HEK293 (cell line): ENCODE measurements around the gene VAMP5.
"Not testable (repeated sequence)": the region's sequence is repeated elsewhere in the genome, so short reads cannot be mapped to it uniquely, and the experiment has no call there.

Experiments used
- CTCF ChIA-PET: fragments of 350-600 bp; formaldehyde crosslinking; extraction: SDS; loops from one replicate; lab custom pipeline; 2021; ENCODE audit warnings: antibody characterized with exemption; lab: Yijun Ruan, JAX
- POLR2A ChIA-PET: fragments of 300-600 bp; formaldehyde crosslinking; extraction: SDS; loops from one replicate; lab custom pipeline; 2020; ENCODE audit warnings: antibody characterized with exemption, inconsistent platforms; lab: Yijun Ruan, JAX
- H3K27ac ChIP-seq: fragments of 200-500 bp; sonication (Bioruptor generic); 2 replicates; pipeline ENCODE4 v1.5.1; 2014; ENCODE audit warnings: low read depth, low read length, control low read depth, inconsistent platforms; ENCODE audit errors: extremely low read depth
- H3K36me3 ChIP-seq, 2 experiments: fragments of 200-500 bp in 1 of 2; sonication (Bioruptor generic) in 1 of 2; 1 replicate in 1 of 2; 2 replicates in 1 of 2; pipeline ENCODE4 v1.5.1; 2014 to 2017; ENCODE audit warnings: inconsistent platforms in 2 of 2, low read length in 2 of 2; ENCODE audit not compliant: control insufficient read depth in 2 of 2, insufficient read depth in 1 of 2
- H3K4me1 ChIP-seq: fragments of 200-500 bp; sonication (Bioruptor generic); 2 replicates; pipeline ENCODE4 v1.5.1; 2014; ENCODE audit warnings: mild to moderate bottlenecking, low read length, inconsistent platforms; ENCODE audit not compliant: control insufficient read depth, insufficient read depth
- H3K4me3 ChIP-seq: 2 replicates; pipeline ENCODE4 v1.5.1; 2011; ENCODE audit warnings: low read depth, mild to moderate bottlenecking, control low read depth, low read length, moderate library complexity
- H3K9me3 ChIP-seq: fragments of 200-500 bp; sonication (Bioruptor generic); 2 replicates; pipeline ENCODE4 v1.5.1; 2014; ENCODE audit warnings: low read depth, low read length, inconsistent platforms; ENCODE audit not compliant: control insufficient read depth, insufficient read depth
- BCL11A ChIP-seq: fragments of 450-650 bp; formaldehyde crosslinking; IDR thresholded peaks from 2 replicates; pipeline ENCODE4 v1.5.1; 2016; ENCODE audit warnings: low read depth, missing biosample characterization, missing genetic modification characterization
- EGR2 ChIP-seq: fragments of 450-650 bp; formaldehyde crosslinking; IDR thresholded peaks from 2 replicates; pipeline ENCODE4 v1.5.1; 2016; ENCODE audit warnings: low read depth, missing biosample characterization, missing genetic modification characterization
- MYNN ChIP-seq: fragments of 450-650 bp; formaldehyde crosslinking; IDR thresholded peaks from 2 replicates; pipeline ENCODE4 v1.5.1; 2016; ENCODE audit warnings: missing biosample characterization, missing genetic modification characterization, borderline replicate concordance
- OVOL3 ChIP-seq: fragments of 450-650 bp; formaldehyde crosslinking; IDR thresholded peaks from 2 replicates; pipeline ENCODE4 v1.5.1; 2016; ENCODE audit warnings: missing biosample characterization, missing genetic modification characterization
- PATZ1 ChIP-seq: fragments of 450-650 bp; formaldehyde crosslinking; IDR thresholded peaks from 2 replicates; pipeline ENCODE4 v1.5.1; 2016; ENCODE audit warnings: missing biosample characterization, missing genetic modification characterization
- SCRT1 ChIP-seq: fragments of 450-650 bp; formaldehyde crosslinking; IDR thresholded peaks from 2 replicates; pipeline ENCODE4 v1.5.1; 2016; ENCODE audit warnings: missing biosample characterization, missing genetic modification characterization, borderline replicate concordance
- TSHZ1 ChIP-seq: fragments of 450-650 bp; formaldehyde crosslinking; IDR thresholded peaks from 2 replicates; pipeline ENCODE4 v1.5.1; 2016; ENCODE audit warnings: missing biosample characterization, missing genetic modification characterization, borderline replicate concordance
- ZBTB17 ChIP-seq: fragments of 450-650 bp; formaldehyde crosslinking; IDR thresholded peaks from 2 replicates; pipeline ENCODE4 v1.5.1; 2016; ENCODE audit warnings: missing biosample characterization, missing genetic modification characterization
- ZBTB8A ChIP-seq: fragments of 450-650 bp; formaldehyde crosslinking; IDR thresholded peaks from 2 replicates; pipeline ENCODE4 v1.5.1; 2016; ENCODE audit warnings: missing biosample characterization, missing genetic modification characterization
- ZNF169 ChIP-seq: fragments of 450-650 bp; formaldehyde crosslinking; IDR thresholded peaks from 2 replicates; pipeline ENCODE4 v1.5.1; 2016; ENCODE audit warnings: missing biosample characterization, missing genetic modification characterization
- ZNF23 ChIP-seq: fragments of 450-650 bp; formaldehyde crosslinking; IDR thresholded peaks from 2 replicates; pipeline ENCODE4 v1.5.1; 2016; ENCODE audit warnings: missing biosample characterization, missing genetic modification characterization, borderline replicate concordance
- ZNF239 ChIP-seq: fragments of 450-650 bp; formaldehyde crosslinking; IDR thresholded peaks from 2 replicates; pipeline ENCODE4 v1.5.1; 2016; ENCODE audit warnings: missing biosample characterization, missing genetic modification characterization
- ZNF24 ChIP-seq: fragments of 450-650 bp; formaldehyde crosslinking; IDR thresholded peaks from 2 replicates; pipeline ENCODE4 v1.5.1; 2016; ENCODE audit warnings: missing biosample characterization, missing genetic modification characterization
- ZNF350 ChIP-seq: fragments of 450-650 bp; formaldehyde crosslinking; IDR thresholded peaks from 2 replicates; pipeline ENCODE4 v1.5.0; 2017; ENCODE audit warnings: missing biosample characterization, mild to moderate bottlenecking, missing genetic modification characterization
- ZNF549 ChIP-seq: fragments of 450-650 bp; IDR thresholded peaks from 2 replicates; pipeline ENCODE4 v1.5.1; 2018; ENCODE audit warnings: missing biosample characterization, missing genetic modification characterization, mild to moderate bottlenecking, inconsistent platforms, moderate library complexity
- ZNF555 ChIP-seq: fragments of 450-650 bp; formaldehyde crosslinking; conservative IDR thresholded peaks from 2 replicates; pipeline ENCODE4 v1.5.1; 2017; ENCODE audit warnings: missing biosample characterization, mild to moderate bottlenecking, missing genetic modification characterization, inconsistent platforms
- ZNF560 ChIP-seq: fragments of 450-650 bp; formaldehyde crosslinking; IDR thresholded peaks from 2 replicates; pipeline ENCODE4 v1.5.1; 2017; ENCODE audit warnings: missing biosample characterization, missing genetic modification characterization, borderline replicate concordance
- ZNF623 ChIP-seq: fragments of 450-650 bp; formaldehyde crosslinking; IDR thresholded peaks from 2 replicates; pipeline ENCODE4 v1.5.1; 2016; ENCODE audit warnings: missing biosample characterization, missing genetic modification characterization
- ZNF792 ChIP-seq: fragments of 450-650 bp; formaldehyde crosslinking; IDR thresholded peaks from 2 replicates; pipeline ENCODE4 v1.5.1; 2016; ENCODE audit warnings: missing biosample characterization, missing genetic modification characterization
- ZSCAN23 ChIP-seq: fragments of 450-650 bp; formaldehyde crosslinking; IDR thresholded peaks from 2 replicates; pipeline ENCODE4 v1.5.1; 2016; ENCODE audit warnings: missing biosample characterization, missing genetic modification characterization
- ZSCAN30 ChIP-seq: fragments of 450-650 bp; IDR thresholded peaks from 2 replicates; pipeline ENCODE4 v1.5.1; 2018; ENCODE audit warnings: missing biosample characterization, mild to moderate bottlenecking, missing genetic modification characterization, moderate library complexity
- TF ChIP-seq, protein P1 (sequence below): IDR thresholded peaks from 2 replicates; pipeline ENCODE4 v1.6.1; 2011; ENCODE audit warnings: mild to moderate bottlenecking, low read depth, low read length, borderline replicate concordance

The VAMP5 gene

GRCh38 chr2:85590950-85591349, 6.7 kb downstream of the VAMP5 start:
- ChIA-PET CTCF (no interaction called here), POLR2A (interaction anchor here (1.2 to 1.4 kb wide), 2 partner anchors 14 to 30 kb away, joined by 3 to 6 read pairs; partner anchors contain the start of genes GGCX and VAMP8)
- Histone ChIP-seq H3K4me3 (no peak overlapping the region), H3K27ac (no peak overlapping the region), H3K4me1 (no peaks in the 10 kb centered on the region), H3K9me3 (no peaks in the 10 kb centered on the region), H3K36me3 (no peaks in the 10 kb centered on the region)
- TF ChIP-seq ZNF792 (tag by site-specific recombination): no peak
- no peak for TF ChIP-seq ZNF239 (tag by site-specific recombination)
- TF ChIP-seq ZNF549: no peak
- TF ChIP-seq ZNF169: no peak
- TF ChIP-seq EGR2 (tag by site-specific recombination): no peak
- no peak for TF ChIP-seq ZSCAN23 (tag by site-specific recombination)

DNA sequence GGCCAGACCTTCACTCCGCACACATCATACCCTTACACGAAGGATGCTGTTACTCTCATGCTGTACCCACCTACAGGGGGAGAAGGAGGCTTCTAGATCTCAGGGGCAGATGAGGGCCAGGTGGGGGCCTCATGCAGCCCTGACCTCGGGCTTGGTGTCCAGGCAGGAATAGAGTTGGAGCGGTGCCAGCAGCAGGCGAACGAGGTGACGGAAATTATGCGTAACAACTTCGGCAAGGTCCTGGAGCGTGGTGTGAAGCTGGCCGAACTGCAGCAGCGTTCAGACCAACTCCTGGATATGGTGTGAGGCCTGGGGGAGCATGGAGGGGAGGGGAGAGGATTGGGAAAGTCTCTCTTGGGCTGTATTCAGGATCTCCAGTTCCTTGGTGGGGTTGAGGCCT, 7.3 kb downstream of the VAMP5 start:
- no peak for TF ChIP-seq OVOL3
- no peak for TF ChIP-seq MYNN
- no peak for TF ChIP-seq ZNF350
- TF ChIP-seq SCRT1 (tag by site-specific recombination): no peak
- no peak for TF ChIP-seq ZBTB17
- TF ChIP-seq ZNF555 (tag by site-specific recombination): no peak
- TF ChIP-seq PATZ1 (tag by site-specific recombination): no peak
- TF ChIP-seq ZBTB8A (tag by site-specific recombination): no peak
- TF ChIP-seq ZSCAN30 (tag by site-specific recombination): no peak
- no peak for TF ChIP-seq BCL11A
- TF ChIP-seq ZNF560 (tag by site-specific recombination): no peak
- TF ChIP-seq, protein P1, sequence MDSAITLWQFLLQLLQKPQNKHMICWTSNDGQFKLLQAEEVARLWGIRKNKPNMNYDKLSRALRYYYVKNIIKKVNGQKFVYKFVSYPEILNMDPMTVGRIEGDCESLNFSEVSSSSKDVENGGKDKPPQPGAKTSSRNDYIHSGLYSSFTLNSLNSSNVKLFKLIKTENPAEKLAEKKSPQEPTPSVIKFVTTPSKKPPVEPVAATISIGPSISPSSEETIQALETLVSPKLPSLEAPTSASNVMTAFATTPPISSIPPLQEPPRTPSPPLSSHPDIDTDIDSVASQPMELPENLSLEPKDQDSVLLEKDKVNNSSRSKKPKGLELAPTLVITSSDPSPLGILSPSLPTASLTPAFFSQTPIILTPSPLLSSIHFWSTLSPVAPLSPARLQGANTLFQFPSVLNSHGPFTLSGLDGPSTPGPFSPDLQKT: no peak
- no peak for TF ChIP-seq ZNF24 (tag by site-specific recombination)
- no peak for TF ChIP-seq TSHZ1
- no peak for TF ChIP-seq ZNF623 (tag by site-specific recombination)
- no peak for TF ChIP-seq ZNF23
- Histone ChIP-seq H3K27ac (no peak overlapping the region), H3K4me3 (no peak overlapping the region), H3K36me3 (peaks cover 0 to under 1% of the 10 kb centered on the region in 2 experiments; a peak in 1 of 3 replicates), H3K4me1 (0 out of 2 replicates have a peak, but pooled peaks cover 1% of the 10 kb centered on the region), H3K9me3 (no peaks in the 10 kb centered on the region)
- ChIA-PET CTCF (interaction anchor here (0.5 kb wide), 1 partner anchor 22 kb away, joined by 4 read pairs; no protein-coding TSS in a partner anchor), POLR2A (interaction anchor here (1.2 kb wide), 1 partner anchor 14 kb away, joined by 6 read pairs; the partner anchor contains the start of gene VAMP8)

DNA sequence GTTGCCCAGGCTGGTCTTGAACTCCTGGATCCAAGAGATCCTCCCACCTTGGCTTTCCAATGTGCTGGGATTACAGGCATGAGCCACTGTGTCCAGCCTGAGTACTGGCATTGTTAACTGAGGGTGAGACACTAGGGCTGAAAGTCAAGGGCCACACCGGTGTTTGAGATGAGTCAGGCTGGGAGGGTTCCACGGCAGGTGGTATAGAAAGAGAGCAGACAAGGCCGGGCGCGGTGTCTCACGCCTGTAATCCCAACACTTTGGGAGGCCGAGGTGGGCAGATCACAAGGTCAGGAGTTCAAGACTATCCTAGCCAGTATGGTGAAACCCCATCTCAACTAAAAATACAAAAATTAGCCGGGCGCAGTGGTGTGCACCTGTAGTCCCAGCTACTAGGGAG, 8.1 kb downstream of the VAMP5 start:
- H3K27ac ChIP-seq, H3K36me3 ChIP-seq, CTCF ChIA-PET, H3K9me3 ChIP-seq, H3K4me3 ChIP-seq, H3K4me1 ChIP-seq: not testable (repeated sequence)
- POLR2A ChIA-PET: interaction anchor here (0.6 to 1.7 kb wide), 2 partner anchors 28 to 31 kb away, joined by 3 to 5 read pairs; partner anchors contain the start of gene GGCX
